PC-3 (cell line): ENCODE data around the gene KCNK6. TPM values are rescaled to one million over a fixed set of nuclear protein-coding genes. Genes with fewer than 3 reads are reported as not detected.

Source experiments
- ATAC-seq: fragments of 200-7000 bp; cut with Tn5 transposase; 2 replicates; pipeline ENCODE4 v1.9.1; 2020; ENCODE audit warnings: mild to moderate bottlenecking, moderate library complexity
- BruUV-seq: library from RNA; stranded (reverse); fragments of 400-500 nt; replicated peaks from 2 replicates; lab custom pipeline; 2021; lab: Mats Ljungman, UMichigan
- CTCF ChIA-PET: fragments of 300-600 bp; sonication (Branson Sonifier 250); formaldehyde crosslinking; loops from one replicate; lab custom pipeline; 2022; ENCODE audit warnings: antibody characterized with exemption; lab: Charles Lee
- POLR2A ChIA-PET: fragments of 300-600 bp; sonication (Branson Sonifier 250); formaldehyde crosslinking; loops from one replicate; lab custom pipeline; 2022; ENCODE audit warnings: antibody characterized with exemption; ENCODE audit not compliant: unreplicated experiment; lab: Charles Lee
- DNase-seq: peaks from one replicate; pipeline ENCODE4 v3.0.0-alpha.2; 2015
- H2AFZ ChIP-seq: fragments of 300-600 bp; sonication (generic); 2 replicates; pipeline ENCODE4 v1.6.0; 2016; ENCODE audit warnings: antibody characterized with exemption, low read length
- H3F3A ChIP-seq: fragments of 300-600 bp; sonication (generic); one replicate; pipeline ENCODE4 v1.6.0; 2017; ENCODE audit warnings: antibody characterized with exemption, low read length, control low read depth, mild to moderate bottlenecking; ENCODE audit not compliant: unreplicated experiment
- H3K27ac ChIP-seq: fragments of 300-600 bp; sonication (generic); 2 replicates; pipeline ENCODE4 v1.5.1; 2016; ENCODE audit warnings: mild to moderate bottlenecking, low read length
- H3K27me3 ChIP-seq: fragments of 300-600 bp; sonication (generic); 2 replicates; pipeline ENCODE4 v1.6.1; 2016; ENCODE audit warnings: low read length, mixed read lengths
- H3K36me3 ChIP-seq: fragments of 300-600 bp; sonication (generic); 2 replicates; pipeline ENCODE4 v1.6.1; 2016; ENCODE audit warnings: low read depth, mixed run types, low read length, mixed read lengths
- H3K4me1 ChIP-seq: fragments of 300-600 bp; sonication (generic); 2 replicates; pipeline ENCODE4 v1.5.1; 2016; ENCODE audit warnings: low read length; ENCODE audit not compliant: insufficient read depth
- H3K4me2 ChIP-seq: fragments of 300-600 bp; sonication (generic); 2 replicates; pipeline ENCODE4 v1.6.0; 2016; ENCODE audit warnings: low read length
- H3K4me3 ChIP-seq: fragments of 300-600 bp; sonication (generic); 2 replicates; pipeline ENCODE4 v1.5.1; 2016; ENCODE audit warnings: mild to moderate bottlenecking, low read length, mixed read lengths
- H3K79me2 ChIP-seq: fragments of 300-600 bp; sonication (generic); 2 replicates; pipeline ENCODE4 v1.6.1; 2017; ENCODE audit warnings: low read length, mixed read lengths
- H3K9ac ChIP-seq: fragments of 300-600 bp; sonication (generic); 2 replicates; pipeline ENCODE4 v1.6.0; 2016; ENCODE audit warnings: mild to moderate bottlenecking, low read length
- H3K9me2 ChIP-seq: fragments of 300-600 bp; sonication (generic); replicated peaks from 2 replicates; pipeline ENCODE4 v1.6.1; 2016; ENCODE audit warnings: mixed run types, low read length, mixed read lengths
- H3K9me3 ChIP-seq: fragments of 300-600 bp; sonication (generic); 2 replicates; pipeline ENCODE4 v1.6.1; 2016; ENCODE audit warnings: low read length, mixed read lengths
- H4K20me1 ChIP-seq: fragments of 300-600 bp; sonication (generic); 2 replicates; pipeline ENCODE4 v1.6.1; 2016; ENCODE audit warnings: low read length, mixed read lengths
- EZH2 ChIP-seq: fragments of 300-600 bp; sonication (generic); IDR thresholded peaks from one replicate; pipeline ENCODE4 v1.6.1; 2017; ENCODE audit warnings: antibody characterized with exemption, mild to moderate bottlenecking, low read length; ENCODE audit not compliant: unreplicated experiment
- EZH2phosphoT487 ChIP-seq: fragments of 300-600 bp; sonication (generic); IDR thresholded peaks from 2 replicates; pipeline ENCODE4 v1.6.1; 2018; ENCODE audit warnings: mild to moderate bottlenecking, antibody characterized with exemption, low read length, borderline replicate concordance
- intact Hi-C: fragments of 100-400 bp; cut with micrococcal nuclease; formaldehyde crosslinking; loops from 2 replicates; pipeline ENCODE4 v1.9.0; 2023
- total RNA-seq: library from RNA; depleted of rRNA; stranded (reverse); fragments of >200 nt; gene quantifications from 2 replicates; pipeline ENCODE4 v1.2.3, GENCODE V29; 2014
- TF ChIP-seq, protein P1 (sequence below): fragments of 300-600 bp; sonication (generic); conservative IDR thresholded peaks from 2 replicates; pipeline ENCODE4 v1.5.1; 2017; ENCODE audit warnings: antibody characterized with exemption, low read depth, mild to moderate bottlenecking, low read length

KCNK6 gene
- total RNA-seq, 1 experiment from 2014 or later: 3.3 TPM

DNA sequence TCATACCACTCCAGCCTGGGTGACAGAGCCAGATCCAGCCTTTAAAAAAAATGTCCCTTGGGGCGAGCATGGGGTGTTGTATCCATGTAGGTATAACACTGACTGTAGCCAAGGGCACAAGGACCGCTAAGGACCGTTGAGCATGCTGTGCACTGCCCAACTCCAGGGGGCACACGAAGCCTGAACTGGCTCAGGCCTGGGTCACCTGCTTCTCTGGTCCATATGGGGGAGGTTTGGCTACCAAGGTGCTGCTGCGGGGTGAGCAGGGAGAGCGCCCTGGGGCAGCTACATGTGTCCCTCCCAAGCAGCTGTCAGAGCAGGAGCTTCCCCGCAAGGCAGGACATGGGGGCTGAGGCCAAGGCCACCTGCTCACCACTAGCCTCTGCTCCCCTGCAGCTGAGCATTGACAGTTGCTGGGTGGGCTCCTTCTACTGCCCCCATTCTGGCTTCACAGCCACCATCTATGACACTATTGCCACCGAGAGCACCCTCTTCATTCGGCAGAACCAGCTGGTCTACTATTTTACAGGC lies 32.3 kb downstream of the KCNK6 start:
- ChIA-PET POLR2A (no interaction called here), CTCF (no interaction called here)
- H3K36me3 ChIP-seq: no peaks in the 10 kb centered on the region
- no peak overlapping the region for H3K4me3 ChIP-seq
- intact Hi-C loops: no loop called here
- ATAC-seq (no peak; the same call in 1 of the 2 replicates), DNase-seq (no peak)
- H3K27ac ChIP-seq: no peak overlapping the region
- BruUV-seq: no TSS peak
- H3K4me1 ChIP-seq: no peaks in the 10 kb centered on the region
- TF ChIP-seq, protein P1, sequence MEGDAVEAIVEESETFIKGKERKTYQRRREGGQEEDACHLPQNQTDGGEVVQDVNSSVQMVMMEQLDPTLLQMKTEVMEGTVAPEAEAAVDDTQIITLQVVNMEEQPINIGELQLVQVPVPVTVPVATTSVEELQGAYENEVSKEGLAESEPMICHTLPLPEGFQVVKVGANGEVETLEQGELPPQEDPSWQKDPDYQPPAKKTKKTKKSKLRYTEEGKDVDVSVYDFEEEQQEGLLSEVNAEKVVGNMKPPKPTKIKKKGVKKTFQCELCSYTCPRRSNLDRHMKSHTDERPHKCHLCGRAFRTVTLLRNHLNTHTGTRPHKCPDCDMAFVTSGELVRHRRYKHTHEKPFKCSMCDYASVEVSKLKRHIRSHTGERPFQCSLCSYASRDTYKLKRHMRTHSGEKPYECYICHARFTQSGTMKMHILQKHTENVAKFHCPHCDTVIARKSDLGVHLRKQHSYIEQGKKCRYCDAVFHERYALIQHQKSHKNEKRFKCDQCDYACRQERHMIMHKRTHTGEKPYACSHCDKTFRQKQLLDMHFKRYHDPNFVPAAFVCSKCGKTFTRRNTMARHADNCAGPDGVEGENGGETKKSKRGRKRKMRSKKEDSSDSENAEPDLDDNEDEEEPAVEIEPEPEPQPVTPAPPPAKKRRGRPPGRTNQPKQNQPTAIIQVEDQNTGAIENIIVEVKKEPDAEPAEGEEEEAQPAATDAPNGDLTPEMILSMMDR: no peak
- no peak for TF ChIP-seq EZH2phosphoT487
- no peak for TF ChIP-seq EZH2
- no peaks in the 10 kb centered on the region for H3K9me2 ChIP-seq
- H3K9ac ChIP-seq: no peak overlapping the region
- no peaks in the 10 kb centered on the region for H4K20me1 ChIP-seq
- no peaks in the 10 kb centered on the region for H3K79me2 ChIP-seq
- H3K9me3 ChIP-seq: no peaks in the 10 kb centered on the region
- H3K27me3 ChIP-seq: no peaks in the 10 kb centered on the region
- H3K4me2 ChIP-seq: no peak overlapping the region
- no peaks in the 10 kb centered on the region for H3F3A ChIP-seq
- H2AFZ ChIP-seq: no peak overlapping the region

DNA sequence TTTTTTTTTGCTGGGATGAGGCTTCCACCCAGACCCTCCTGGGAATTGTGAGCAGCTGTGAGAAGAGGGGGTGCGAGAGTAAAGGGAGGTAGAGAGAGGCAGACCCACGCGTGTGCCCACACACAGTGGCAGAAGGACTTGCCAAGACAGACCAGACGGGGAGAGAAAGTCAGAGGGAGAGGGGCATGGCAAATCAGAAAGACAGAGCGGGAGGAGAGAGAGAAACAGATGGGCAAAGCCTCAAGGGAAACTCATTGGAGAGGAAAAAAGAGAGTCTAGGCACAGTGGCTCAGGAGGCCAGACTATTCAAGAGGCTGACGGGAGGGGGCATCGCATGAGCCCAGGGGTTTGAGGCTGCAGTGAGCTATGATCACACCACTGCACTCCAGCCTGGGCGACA lies 33.0 kb downstream of the KCNK6 start:
- no peaks in the 10 kb centered on the region for H3K27me3 ChIP-seq
- ChIA-PET CTCF (no interaction called here), POLR2A (no interaction called here)
- no peak overlapping the region for H3K4me2 ChIP-seq
- no peaks in the 10 kb centered on the region for H4K20me1 ChIP-seq
- H3K9me2 ChIP-seq: no peaks in the 10 kb centered on the region
- no peak for DNase-seq
- no peak overlapping the region for H2AFZ ChIP-seq
- no peak overlapping the region for H3K27ac ChIP-seq
- no peaks in the 10 kb centered on the region for H3F3A ChIP-seq
- BruUV-seq: no TSS peak
- H3K9me3 ChIP-seq: no peaks in the 10 kb centered on the region
- intact Hi-C loops: no loop called here
- H3K9ac ChIP-seq: no peak overlapping the region
- H3K4me1 ChIP-seq: no peaks in the 10 kb centered on the region
- no peak overlapping the region for H3K4me3 ChIP-seq
- no peak for ATAC-seq
- TF ChIP-seq EZH2 (no peak), EZH2phosphoT487 (no peak)
- TF ChIP-seq, protein P1: no peak
- H3K79me2 ChIP-seq: no peaks in the 10 kb centered on the region
- no peaks in the 10 kb centered on the region for H3K36me3 ChIP-seq
